Loucy (cell line): Measurements from ENCODE around the gene VPS13D.

Experiments
- H2AFZ ChIP-seq: fragments of 200-600 bp; sonication (generic); 2 replicates; pipeline ENCODE4 v1.6.0; 2016; ENCODE audit warnings: antibody characterized with exemption, mild to moderate bottlenecking, low read length, moderate library complexity
- H3F3A ChIP-seq: fragments of 200-600 bp; 2 replicates; pipeline ENCODE4 v1.6.0; 2016; ENCODE audit warnings: antibody characterized with exemption, low read depth, mild to moderate bottlenecking
- H3K27me3 ChIP-seq: fragments of 200-600 bp; sonication (generic); 2 replicates; pipeline ENCODE4 v1.6.1; 2014; ENCODE audit warnings: low read length, mild to moderate bottlenecking; ENCODE audit not compliant: insufficient read depth, poor library complexity, severe bottlenecking
- H3K36me3 ChIP-seq: fragments of 200-600 bp; sonication (generic); 2 replicates; pipeline ENCODE4 v1.6.1; 2016; ENCODE audit warnings: low read length; ENCODE audit not compliant: insufficient read depth
- H3K4me1 ChIP-seq: fragments of 200-600 bp; sonication (generic); 2 replicates; pipeline ENCODE4 v1.5.1; 2014; ENCODE audit warnings: low read length, mild to moderate bottlenecking; ENCODE audit not compliant: insufficient read depth, poor library complexity, severe bottlenecking
- H3K4me2 ChIP-seq: fragments of 200-600 bp; sonication (generic); 2 replicates; pipeline ENCODE4 v1.6.0; 2014; ENCODE audit warnings: antibody characterized with exemption, low read length, low read depth, mild to moderate bottlenecking; ENCODE audit not compliant: poor library complexity, severe bottlenecking
- H3K4me3 ChIP-seq: fragments of 200-600 bp; sonication (generic); 2 replicates; pipeline ENCODE4 v1.5.1; 2014; ENCODE audit warnings: low read length, mild to moderate bottlenecking, mixed read lengths; ENCODE audit not compliant: poor library complexity, severe bottlenecking
- H3K79me2 ChIP-seq: fragments of 200-600 bp; sonication (generic); 2 replicates; pipeline ENCODE4 v1.6.1; 2014; ENCODE audit warnings: low read length; ENCODE audit not compliant: insufficient read depth
- H3K9ac ChIP-seq: fragments of 200-600 bp; sonication (generic); 2 replicates; pipeline ENCODE4 v1.6.0; 2014; ENCODE audit warnings: mild to moderate bottlenecking, low read depth, low read length, moderate library complexity; ENCODE audit not compliant: poor library complexity, severe bottlenecking
- H3K9me2 ChIP-seq: fragments of 200-600 bp; sonication (generic); replicated peaks from 2 replicates; pipeline ENCODE4 v1.6.1; 2016; ENCODE audit warnings: low read depth, low read length, mixed read lengths
- H3K9me3 ChIP-seq: fragments of 200-600 bp; sonication (generic); 2 replicates; pipeline ENCODE4 v1.6.1; 2014; ENCODE audit warnings: mild to moderate bottlenecking, antibody characterized with exemption, low read length, low read depth; ENCODE audit not compliant: insufficient read depth
- H4K20me1 ChIP-seq: fragments of 200-600 bp; sonication (generic); 2 replicates; pipeline ENCODE4 v1.6.0; 2014; ENCODE audit warnings: antibody characterized with exemption, low read length, mild to moderate bottlenecking; ENCODE audit not compliant: insufficient read depth, poor library complexity, severe bottlenecking
- EZH2phosphoT487 ChIP-seq: fragments of 200-600 bp; IDR thresholded peaks from 2 replicates; pipeline ENCODE4 v1.6.1; 2018; ENCODE audit warnings: antibody characterized with exemption, mild to moderate bottlenecking, moderate library complexity, borderline replicate concordance
- TF ChIP-seq, protein P1 (sequence below): fragments of 200-600 bp; sonication (generic); conservative IDR thresholded peaks from 2 replicates; pipeline ENCODE4 v1.5.1; 2014; ENCODE audit warnings: mild to moderate bottlenecking, antibody characterized with exemption, low read length

VPS13D gene

DNA sequence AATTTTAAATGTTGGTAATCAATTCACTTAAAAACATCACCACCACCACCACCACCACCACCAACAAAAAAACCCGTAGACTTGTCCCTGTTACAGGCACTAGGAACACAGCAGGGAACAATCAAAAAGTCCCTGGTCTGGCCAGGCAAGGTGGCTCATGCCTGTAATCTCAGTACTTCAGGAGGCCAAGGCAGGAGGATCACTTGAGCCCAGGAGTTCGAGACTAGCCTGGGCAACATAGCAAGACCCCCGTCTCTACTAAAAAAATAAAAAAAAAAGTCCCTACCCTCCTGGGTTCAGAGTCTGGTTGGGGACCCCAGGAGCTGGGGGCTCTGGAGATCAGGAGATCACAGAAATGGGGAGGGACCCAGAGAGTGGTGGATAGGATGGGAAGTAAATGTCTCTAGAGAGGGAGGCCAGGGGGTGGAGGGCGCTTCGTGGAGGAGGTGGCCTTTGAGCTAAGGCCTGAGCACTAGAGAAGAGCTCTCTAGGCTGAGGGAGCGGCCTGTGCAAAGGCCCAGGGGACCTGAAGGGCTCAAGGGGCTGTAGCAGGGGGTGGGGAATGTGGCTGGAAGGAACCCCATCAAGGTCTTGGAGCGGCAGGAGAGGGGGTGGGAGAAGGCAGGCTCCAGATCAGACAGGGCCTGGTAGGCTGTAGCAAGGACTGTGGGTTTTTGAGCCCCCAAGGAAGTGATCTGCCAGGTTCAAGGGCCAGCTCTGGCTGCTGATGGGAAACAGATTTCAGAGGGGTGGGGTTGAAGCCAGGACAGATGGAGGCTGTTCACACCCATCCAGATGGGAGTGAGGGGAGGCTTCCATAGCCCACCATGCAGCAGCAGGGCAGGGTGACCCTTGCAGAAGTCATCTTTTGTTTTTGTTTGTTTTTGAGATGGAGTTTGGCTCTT, 24.8 kb upstream of the VPS13D start:
- TF ChIP-seq, protein P1, sequence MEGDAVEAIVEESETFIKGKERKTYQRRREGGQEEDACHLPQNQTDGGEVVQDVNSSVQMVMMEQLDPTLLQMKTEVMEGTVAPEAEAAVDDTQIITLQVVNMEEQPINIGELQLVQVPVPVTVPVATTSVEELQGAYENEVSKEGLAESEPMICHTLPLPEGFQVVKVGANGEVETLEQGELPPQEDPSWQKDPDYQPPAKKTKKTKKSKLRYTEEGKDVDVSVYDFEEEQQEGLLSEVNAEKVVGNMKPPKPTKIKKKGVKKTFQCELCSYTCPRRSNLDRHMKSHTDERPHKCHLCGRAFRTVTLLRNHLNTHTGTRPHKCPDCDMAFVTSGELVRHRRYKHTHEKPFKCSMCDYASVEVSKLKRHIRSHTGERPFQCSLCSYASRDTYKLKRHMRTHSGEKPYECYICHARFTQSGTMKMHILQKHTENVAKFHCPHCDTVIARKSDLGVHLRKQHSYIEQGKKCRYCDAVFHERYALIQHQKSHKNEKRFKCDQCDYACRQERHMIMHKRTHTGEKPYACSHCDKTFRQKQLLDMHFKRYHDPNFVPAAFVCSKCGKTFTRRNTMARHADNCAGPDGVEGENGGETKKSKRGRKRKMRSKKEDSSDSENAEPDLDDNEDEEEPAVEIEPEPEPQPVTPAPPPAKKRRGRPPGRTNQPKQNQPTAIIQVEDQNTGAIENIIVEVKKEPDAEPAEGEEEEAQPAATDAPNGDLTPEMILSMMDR: no peak
- TF ChIP-seq EZH2phosphoT487: no peak
- Histone ChIP-seq H4K20me1 (no peaks in the 10 kb centered on the region), H3K4me3 (no peak overlapping the region), H3K9me2 (no peaks in the 10 kb centered on the region), H3K9me3 (no peaks in the 10 kb centered on the region), H3K36me3 (peaks cover 28% of the 10 kb centered on the region; the same call in 1 of the 2 replicates), H3F3A (no peaks in the 10 kb centered on the region), H3K9ac (no peak overlapping the region), H3K79me2 (no peaks in the 10 kb centered on the region), H2AFZ (no peak overlapping the region), H3K27me3 (no peaks in the 10 kb centered on the region), H3K4me1 (peaks cover 8% of the 10 kb centered on the region), H3K4me2 (no peak overlapping the region)

DNA sequence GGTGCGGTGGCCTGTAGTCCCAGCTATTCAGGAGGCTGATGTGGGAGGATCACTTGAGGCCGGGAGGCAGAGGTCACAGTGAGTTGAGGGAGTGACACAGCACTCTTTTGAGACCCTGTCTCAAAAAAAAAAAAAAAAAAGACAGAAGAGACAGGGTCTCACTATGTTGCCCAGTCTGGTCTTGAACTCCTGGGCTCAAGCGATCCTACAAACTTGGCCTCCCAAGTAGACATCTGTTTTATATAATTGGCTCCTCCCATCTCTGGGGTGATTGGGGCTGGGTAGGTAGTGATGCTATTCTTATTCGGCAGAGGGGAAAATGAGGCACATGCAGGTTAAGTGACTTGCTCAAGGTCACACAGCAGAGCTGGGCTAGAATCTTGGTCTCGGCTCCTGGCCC, 23.6 kb upstream of the VPS13D start:
- peaks cover 28% of the 10 kb centered on the region; the same call in 1 of the 2 replicates for H3K36me3 ChIP-seq
- H3K27me3 ChIP-seq: no peaks in the 10 kb centered on the region
- H4K20me1 ChIP-seq: no peaks in the 10 kb centered on the region
- TF ChIP-seq, protein P1: no peak
- no peak for TF ChIP-seq EZH2phosphoT487
- no peaks in the 10 kb centered on the region for H3K79me2 ChIP-seq
- H3K9ac ChIP-seq: no peak overlapping the region
- peaks cover 13% of the 10 kb centered on the region for H3K4me1 ChIP-seq
- H3K4me2 ChIP-seq: no peak overlapping the region
- no peaks in the 10 kb centered on the region for H3F3A ChIP-seq
- H2AFZ ChIP-seq: no peak overlapping the region
- H3K9me3 ChIP-seq: no peaks in the 10 kb centered on the region
- H3K4me3 ChIP-seq: no peak overlapping the region
- no peaks in the 10 kb centered on the region for H3K9me2 ChIP-seq

DNA sequence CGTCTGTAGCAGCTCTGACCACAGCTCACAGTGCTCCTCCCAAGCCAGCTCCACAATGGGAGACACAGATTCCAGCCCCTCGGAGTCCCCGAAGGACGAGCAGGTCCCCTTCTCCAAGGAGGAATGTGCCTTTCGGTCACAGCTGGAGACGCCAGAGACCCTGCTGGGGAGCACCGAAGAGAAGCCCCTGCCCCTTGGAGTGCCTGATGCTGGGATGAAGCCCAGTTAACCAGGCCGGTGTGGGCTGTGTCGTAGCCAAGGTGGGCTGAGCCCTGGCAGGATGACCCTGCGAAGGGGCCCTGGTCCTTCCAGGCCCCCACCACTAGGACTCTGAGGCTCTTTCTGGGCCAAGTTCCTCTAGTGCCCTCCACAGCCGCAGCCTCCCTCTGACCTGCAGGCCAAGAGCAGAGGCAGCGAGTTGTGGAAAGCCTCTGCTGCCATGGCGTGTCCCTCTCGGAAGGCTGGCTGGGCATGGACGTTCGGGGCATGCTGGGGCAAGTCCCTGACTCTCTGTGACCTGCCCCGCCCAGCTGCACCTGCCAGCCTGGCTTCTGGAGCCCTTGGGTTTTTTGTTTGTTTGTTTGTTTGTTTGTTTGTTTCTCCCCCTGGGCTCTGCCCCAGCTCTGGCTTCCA, 22.9 kb upstream of the VPS13D start:
- no peak overlapping the region for H3K9ac ChIP-seq
- no peaks in the 10 kb centered on the region for H3K27me3 ChIP-seq
- H3F3A ChIP-seq: no peaks in the 10 kb centered on the region
- H3K36me3 ChIP-seq: peaks cover 21% of the 10 kb centered on the region; the same call in 1 of the 2 replicates
- H3K9me2 ChIP-seq: no peaks in the 10 kb centered on the region
- no peaks in the 10 kb centered on the region for H3K79me2 ChIP-seq
- no peaks in the 10 kb centered on the region for H4K20me1 ChIP-seq
- no peak overlapping the region for H3K4me2 ChIP-seq
- H3K9me3 ChIP-seq: no peaks in the 10 kb centered on the region
- H3K4me1 ChIP-seq: peaks cover 13% of the 10 kb centered on the region
- no peak overlapping the region for H3K4me3 ChIP-seq
- no peak overlapping the region for H2AFZ ChIP-seq
- TF ChIP-seq EZH2phosphoT487: no peak
- TF ChIP-seq, protein P1: no peak
